NCI-H748 (cell line): Measurements from ENCODE around the gene H2BK1.

Experiments used
- DNase-seq: peaks from one replicate; lab custom pipeline; 2025; ENCODE audit not compliant: unreplicated experiment; lab: John Stamatoyannopoulos, UW

H2BK1 gene

DNA sequence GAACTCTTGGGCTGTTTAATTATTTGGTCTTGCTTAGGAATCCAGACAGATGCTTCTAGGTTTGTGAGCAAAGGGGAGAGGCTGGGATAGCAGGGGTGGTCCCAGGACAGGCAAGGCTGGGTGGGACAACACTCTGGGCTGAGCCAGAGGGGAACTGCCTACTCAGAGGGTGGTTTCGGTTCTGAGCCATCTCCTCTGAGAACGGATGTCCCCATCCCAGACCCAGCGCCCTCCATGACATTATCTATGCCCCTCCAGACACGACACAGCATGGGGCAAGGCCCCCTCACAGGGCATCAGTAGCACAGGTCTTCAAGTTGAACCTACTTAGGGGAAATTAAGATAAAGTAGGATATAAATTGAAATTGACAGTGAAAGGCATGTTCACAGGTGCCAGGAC lies 30.3 kb downstream of the H2BK1 start:
- no peak for DNase-seq

DNA sequence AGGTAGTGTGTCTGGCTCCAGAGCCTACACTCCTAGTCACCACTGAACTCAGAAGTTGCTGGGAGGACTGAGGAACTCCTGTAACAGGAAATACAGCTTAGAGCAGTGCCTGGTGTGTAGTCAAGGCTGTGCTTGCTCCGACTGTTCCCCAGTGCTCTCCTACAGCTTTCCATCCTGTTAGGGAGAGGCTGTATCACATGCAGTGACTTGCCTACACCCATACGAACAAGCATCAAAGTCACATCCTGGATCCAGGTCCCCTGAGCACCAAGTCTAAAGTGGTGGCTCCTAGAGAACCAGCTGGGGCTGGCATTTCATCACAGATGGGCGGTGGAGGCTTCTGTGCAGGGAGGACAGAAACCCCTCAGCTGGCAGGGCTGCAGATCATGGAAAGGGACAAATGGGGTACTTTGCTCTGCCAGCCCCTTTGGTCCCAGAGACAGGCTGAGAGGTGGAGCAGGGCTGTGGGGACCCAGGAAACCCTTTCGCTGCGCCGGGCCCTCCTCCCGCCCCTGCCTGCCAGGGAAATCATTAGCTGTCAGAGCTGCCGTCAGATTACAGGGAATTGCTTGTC lies 30.9 kb downstream of the H2BK1 start:
- DNase-seq, result no peak

DNA sequence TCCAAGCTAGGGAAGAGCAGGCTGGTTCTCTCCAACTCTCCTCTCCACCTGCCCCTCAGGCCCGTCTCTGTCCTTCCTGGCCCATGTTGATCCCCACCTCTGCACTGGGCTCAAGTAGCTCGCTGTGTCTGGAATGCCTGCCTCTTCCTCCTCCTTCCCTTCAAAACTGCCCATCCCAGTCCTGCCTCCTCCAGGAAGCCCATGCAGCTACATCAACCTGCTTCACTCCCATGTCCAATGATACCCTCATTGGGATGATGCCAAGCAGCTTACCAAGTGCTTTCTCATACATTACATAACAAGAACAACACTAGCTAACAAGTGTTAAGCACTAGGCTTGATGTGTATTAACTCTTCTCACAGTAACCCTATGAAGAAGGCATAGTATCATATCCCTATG lies 31.5 kb downstream of the H2BK1 start:
- no peak for DNase-seq

DNA sequence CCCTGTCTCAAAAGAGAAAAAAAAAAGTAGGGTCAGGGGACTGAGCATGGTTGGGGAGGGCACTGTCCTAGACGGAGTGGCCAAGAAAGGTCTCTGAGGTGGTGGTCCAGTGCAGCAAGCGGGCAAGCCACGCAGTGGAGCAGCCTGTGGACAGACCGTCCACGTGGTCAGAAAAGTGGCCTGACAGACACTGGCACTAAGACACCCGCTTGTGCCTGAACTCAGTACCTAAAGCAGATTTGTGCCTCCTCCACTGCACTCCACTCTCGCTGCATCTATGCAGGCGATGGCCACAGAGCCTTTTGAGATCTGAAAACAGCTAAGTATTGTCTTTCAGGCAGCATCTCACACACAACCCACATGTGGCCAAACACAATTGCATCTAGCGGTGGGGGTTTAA lies 32.1 kb downstream of the H2BK1 start:
- DNase-seq, result no peak

DNA sequence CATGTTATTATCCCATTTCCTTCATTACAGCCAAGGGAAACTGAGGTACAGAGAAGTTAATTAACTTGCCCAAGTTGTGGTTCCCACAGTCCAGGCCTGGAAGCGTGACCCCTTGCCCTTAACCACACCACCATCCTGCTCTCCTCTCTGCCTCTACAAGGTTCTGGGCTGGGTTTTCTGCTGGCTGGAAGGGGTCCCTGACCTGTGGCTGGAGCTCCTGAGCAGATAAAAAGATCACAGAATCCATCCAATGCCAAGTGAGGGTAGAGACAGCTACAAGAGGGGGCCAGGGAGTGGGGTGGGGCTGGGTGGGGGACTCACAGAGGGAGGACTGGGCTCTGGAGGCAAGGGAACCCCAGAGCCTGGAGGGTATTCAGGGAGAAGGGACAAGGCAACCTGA lies 33.0 kb downstream of the H2BK1 start:
- DNase-seq, result no peak

DNA sequence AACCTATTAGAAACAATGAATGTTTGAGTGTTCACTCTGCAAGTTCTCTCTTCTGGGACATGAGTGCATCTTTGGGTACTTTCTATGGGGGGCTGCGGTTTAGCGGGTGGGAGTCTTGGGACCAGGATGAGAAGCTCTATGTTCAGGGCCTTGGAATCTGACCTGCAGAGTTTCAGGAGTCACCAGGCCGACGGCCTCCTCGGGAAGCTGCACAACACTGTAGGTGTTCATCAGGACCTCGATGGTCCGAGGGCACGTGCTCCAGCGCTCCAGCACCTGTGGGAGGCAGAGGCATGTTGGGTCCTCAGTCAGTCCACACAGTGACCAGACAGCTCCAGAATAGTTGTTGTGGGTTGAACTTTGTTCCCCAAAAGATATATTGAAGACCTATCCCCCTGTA lies 33.9 kb downstream of the H2BK1 start:
- DNase-seq, result no peak

DNA sequence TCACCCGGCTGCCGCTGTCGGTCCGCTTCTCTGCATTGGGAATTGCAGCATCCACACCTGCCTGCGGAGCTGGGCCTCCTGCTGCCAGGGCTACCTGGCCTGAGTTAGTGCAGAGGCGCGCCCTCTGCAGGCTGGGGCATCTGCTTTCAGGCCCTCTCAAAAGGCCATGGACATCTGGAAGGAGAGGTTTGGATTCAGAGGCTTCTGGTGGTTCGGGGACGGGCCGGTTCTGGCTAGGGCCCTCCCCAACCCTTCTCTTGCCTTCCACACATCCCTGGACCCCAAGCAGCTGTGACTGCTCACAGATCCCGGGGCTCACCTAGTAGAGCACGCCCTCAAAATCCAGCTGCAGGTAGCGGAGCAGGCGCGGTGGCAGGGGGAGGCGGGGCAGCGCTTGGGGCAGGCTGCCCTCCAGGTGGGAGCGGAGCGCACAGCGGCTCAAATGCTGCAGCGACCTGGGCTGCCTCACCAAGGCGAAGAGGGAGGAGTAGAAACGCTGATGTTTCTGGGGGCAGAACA lies 34.4 kb downstream of the H2BK1 start:
- DNase-seq, result no peak

DNA sequence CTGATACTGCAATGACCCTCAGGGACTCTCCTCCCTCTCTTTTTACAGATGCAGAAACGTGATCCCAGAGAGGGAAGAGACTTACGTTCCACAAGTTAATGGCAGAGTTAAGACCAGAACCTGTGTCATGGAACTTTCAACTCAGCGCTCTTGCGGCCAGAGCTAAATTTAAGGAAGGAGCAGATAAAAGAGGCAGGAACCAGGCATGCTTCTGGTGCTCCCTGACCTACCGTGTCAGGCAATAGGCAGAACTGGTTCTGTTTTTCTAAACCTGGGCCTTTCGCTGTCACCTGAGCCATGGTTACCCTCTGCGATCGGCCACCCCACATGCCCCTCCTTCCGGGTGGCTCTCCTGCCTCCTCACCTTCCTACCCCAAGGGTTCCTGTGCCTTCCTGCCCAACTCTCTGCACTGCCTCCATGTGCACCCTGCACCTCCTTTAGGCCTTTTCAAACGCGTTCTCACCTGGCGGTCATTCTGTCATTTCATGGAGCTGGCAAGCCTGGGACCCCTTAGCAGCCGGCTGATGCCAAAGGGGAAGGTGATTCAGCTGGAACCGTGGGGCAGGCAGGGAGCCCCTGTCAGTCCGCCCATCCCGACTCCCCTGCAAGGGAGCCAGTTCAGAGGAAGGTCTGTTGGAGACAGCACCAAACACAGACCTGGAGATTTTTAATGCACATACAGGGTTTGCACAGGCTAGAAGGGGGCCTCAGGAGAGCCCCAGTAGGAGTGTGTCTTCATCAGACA lies 35.1 kb downstream of the H2BK1 start:
- no peak for DNase-seq

DNA sequence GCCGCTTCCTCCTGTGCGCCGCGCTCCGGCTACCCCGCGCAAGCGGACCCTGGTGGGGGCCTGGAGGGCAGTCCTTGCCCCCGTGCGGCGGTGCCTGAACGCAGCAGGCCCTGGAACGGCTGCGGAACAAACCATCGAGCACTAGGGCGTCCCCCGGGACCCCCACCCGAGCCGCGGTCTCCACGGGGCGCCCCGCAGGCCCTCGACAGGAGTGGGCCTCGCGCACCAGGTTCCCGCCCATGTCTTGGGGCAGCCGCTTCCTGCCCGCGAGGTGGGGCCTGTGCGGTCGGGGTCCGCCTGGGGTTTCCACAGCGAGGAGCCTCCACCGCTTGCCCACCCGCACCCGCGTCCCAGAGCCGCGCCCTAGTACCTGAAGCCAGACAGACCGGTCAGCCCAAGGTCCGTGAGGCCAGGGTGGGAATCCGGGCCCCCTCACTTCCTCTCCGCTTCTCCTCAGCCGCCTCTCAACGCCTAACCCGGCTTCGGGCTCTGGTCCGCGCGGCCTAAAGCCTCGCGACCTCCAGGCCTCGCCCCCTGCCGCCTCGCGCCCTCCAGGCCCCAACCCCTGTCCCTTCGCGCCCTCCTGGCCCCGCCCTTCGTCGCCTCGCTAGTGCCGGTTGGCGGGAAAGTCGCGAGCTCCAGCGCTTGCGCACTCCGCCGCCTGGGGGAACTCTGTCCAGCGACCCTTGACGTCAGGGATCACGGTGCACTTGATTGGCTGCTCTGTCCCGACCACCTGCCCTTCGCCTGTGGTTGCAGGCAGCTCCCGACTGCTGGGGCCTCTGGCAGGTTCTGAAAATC lies 35.8 kb downstream of the H2BK1 start:
- no peak for DNase-seq

DNA sequence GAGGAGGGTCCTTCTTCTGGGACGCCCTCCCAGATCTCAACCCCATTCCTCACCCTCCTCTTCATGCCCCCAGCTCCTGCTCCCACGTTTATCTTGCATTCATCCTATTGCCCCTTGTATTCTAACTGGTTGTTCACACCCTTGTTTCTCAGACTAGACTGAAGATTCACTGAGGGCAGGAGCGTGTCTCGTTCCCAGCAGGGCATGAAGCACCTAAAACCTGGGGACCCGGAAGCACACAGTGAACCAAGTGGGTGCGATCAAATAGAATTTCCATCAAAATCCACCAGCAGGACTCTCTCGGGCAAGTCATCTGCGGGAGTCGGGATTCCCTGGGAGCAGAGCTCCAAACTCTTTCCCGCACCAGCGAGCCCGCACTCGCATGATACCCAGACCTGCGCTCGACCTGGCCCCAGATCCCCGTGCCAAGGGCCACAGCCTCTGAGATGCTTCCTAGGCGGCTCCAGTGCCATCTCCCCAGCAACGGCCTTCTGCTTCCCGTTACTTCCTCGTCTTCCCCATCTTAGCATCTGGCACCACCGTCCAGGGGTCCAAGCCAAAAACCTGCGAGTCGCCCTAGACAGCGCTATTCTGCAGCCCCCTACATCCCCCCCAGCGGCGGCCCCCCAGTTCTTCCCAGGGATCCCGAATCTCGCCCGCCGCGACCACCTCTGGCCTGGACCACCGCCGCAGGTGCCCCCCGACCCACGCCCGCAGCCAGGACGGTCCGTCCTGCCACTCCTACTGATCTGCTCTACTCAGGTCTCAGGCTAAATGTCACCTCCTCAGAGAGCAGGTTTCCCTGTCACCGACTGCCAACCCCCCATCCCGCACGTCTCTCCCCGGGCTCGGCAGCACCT lies 36.7 kb downstream of the H2BK1 start:
- no peak for DNase-seq

DNA sequence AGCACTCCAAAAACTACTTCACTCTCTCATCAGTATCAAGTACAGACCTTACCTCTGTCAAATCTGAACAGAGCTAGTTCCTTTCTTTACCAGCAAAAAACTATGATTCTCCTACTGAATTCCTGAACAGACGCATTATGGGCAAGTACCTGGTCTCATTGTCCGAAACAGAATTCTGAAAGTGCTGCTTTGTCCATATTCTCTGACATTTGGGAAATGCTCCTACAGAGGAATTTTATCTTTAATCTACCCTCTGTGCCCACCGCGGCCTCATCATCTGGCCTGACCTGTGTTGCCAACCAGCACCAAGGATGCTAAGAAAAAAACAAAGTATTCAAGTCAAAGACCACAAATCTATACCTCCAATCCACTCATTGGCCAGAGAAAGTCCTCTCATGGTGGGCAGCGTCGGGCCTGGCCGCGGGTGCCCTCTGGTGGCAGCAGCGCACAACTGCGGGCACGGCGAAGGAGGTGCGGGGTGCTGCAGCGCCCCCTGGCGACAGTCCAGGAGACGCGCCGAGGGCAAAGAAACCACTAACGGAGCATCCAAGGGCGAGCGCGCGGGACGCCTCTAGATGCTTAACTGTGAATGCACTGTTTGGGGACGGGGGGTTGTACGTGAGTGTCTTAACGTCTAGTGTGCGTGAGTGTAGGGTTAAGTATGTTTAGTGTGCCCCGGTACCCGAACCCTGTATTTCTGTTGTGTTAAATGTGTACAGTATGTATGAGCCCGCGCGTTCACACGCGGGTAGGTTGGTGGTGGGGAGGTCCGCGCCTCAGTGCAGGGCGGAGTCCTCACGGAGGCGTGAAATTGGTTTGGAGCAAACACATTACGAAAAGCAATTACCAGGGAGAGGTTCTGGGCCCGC lies 37.8 kb downstream of the H2BK1 start:
- peak; percentile 75 for DNase-seq

DNA sequence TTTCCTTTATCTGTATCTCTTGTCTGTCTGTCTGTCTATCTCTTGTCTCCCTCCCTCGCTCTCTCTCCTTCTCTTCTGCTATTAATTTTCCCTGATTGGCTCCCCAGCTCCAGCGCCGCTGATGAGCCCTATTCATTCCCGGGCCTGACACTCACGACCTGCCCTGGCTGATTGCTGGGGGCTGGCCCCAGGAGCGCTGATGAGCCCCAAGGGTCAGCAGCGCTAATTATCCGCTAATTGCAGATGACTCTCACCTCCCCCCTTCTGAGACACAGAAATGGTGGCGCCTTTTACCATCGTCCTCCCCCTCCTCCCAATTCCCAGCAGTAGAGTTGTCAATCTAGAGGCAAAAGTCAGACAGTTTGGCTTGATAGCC lies 41.5 kb downstream of the H2BK1 start:
- DNase-seq, result no peak

DNA sequence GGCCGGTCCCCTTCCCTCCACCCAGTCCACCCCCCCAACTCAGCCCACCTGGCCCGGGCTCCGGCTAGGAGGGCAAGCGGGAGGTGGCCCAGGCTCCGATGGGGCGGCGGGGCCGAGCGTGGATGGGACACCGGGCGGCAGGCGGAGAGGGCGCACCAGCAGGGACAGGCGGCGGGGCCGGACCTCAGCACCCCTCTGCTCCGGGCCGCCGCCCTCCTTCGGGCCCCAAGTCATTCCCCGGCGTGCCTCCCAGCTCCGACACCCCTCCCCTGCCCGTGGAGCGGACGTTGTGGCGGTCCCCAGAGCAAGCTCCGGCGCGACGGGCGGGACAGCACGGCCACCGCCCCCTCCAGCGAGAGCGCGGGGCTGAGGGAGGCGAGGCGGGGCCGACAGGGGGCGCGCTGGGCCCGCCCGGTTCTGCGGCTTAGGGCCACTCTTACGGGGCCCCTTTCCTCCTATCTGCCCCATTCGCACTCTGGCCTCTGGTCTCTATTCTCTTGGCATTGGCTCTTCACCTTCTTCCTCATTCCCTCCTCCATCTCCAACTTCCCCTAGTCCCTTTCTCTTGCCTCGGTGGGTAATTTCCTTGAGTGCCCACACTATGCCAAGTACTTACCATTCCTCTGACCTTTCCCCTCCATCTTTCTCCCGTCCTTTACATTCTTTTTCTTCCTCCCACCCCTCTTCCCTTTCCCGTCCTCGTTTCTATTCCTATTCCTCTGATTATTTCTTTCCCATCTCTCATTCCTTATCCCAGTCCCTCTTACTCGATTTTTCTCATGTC lies 42.1 kb downstream of the H2BK1 start:
- peak; percentile 53 for DNase-seq

DNA sequence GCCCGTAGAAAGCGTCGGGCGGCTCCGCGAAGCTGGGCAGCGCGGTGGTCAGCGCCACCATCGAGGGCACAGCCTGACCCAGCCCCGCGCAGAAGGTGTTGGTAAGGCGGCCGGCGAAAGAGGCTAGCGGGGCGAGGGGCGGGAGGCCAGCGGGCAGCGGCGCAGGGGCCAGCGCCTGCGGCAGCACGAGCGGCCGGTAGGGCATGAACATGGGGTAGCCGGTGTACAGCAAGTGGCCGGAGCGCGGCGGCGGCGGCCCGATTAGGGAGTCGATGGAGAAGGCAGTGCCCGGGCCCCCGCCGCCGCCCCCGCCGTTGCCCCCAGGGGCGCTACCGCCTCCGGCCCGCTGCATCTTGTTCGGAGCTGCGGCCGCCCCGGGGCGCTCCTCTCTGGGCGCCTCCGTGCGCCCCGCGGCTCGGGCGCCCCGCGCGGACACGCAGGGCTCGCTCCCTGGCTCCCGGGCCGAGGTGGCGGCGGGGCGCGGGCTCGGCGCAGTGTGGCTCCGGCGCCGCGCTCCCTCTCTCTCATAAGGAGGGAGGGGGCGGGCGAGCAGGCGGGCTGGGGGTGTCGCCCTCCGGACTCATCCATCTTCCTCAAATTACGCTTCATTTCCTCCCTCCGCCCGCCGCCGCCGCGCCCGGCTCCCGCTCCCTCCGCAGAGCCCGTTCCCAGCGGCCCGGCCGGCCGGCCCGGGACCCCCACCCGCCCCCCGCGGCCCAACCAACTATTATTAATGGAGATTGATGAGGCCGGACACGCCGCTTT lies 42.9 kb downstream of the H2BK1 start, which contains the start of gene GBX1:
GBX1 (minus strand) TSS at position 498 of the 765 bp plus-strand sequence; CDS start at position 352, 146 bp downstream.
- peak; percentile 56 for DNase-seq

DNA sequence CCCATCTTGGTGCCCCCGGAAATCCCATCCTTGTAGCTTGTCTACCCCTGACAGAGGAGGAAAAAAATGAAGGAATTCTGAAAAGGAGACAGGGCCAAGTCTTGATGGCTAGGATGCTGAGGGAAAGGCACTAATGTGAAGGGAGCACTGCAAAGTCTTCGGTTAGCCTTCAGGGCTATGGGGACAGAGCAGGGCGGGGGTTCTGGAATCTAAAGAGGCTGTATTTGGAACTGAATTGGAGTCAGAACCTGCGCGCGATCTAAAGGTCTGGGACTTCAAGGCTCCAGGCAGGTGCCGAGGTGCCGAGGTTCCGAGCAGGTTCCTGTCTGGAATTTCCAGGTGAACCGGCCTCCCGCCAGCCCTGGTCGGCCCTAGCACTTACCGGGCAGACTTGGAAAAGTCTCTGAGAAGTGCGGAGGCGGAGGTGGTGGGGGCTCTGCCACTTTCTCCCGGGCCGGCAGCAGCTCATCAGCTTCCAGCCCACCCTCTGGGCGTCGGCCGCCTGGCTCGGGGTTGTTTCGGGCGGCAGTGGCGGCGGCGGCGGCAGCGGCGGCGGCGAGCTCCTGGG lies 43.6 kb downstream of the H2BK1 start:
- peak; percentile 42 for DNase-seq

DNA sequence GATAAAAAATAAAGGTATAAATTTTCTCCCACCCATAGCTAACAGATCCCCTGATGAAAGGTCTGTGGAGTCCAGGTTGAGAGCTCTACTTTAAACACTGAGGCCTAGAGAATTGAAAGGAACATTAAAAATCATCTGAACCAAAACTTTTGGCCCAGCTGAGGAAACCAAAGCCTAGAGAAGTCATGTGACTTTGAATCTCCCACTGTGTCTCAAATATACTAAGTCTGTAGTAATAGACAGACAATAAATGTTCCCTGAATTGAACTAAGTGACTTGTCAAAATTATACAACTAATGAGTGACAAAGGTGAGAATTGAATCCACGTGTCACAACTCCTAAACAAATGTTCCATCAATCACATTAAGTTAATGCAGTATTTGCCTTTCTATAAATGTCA lies 48.5 kb downstream of the H2BK1 start:
- no peak for DNase-seq
